HepG2 (cell line): ENCODE results near the gene NDRG2. TPM values are rescaled to one million over a fixed set of nuclear protein-coding genes. Genes with fewer than 3 reads are reported as not detected.

Experiments
- AGO2 ChIP-seq: fragments of 200-400 bp; formaldehyde crosslinking; optimal IDR thresholded peaks from 2 replicates; pipeline ENCODE3; 2017; ENCODE audit warnings: mild to moderate bottlenecking, low read depth, low read length, moderate library complexity
- DPF2 ChIP-seq: sonication (generic); formaldehyde crosslinking; IDR thresholded peaks from 2 replicates; pipeline ENCODE4 v1.4.0; 2020; ENCODE audit warnings: mild to moderate bottlenecking, low read depth, missing genetic modification reagents, borderline replicate concordance
- GABPA ChIP-seq, 2 experiments: IDR thresholded peaks; 2 replicates each; pipeline ENCODE4 v1.6.1; 2011 to 2016; ENCODE audit warnings: low read depth in 2 of 2, low read length in 1 of 2, missing biosample characterization in 1 of 2, missing genetic modification characterization in 1 of 2
- GATA4 ChIP-seq: sonication (generic); IDR thresholded peaks from 2 replicates; pipeline ENCODE4 v1.6.1; 2016; ENCODE audit warnings: antibody characterized with exemption, low read depth, borderline replicate concordance
- GZF1 ChIP-seq: sonication (generic); formaldehyde crosslinking; IDR thresholded peaks from 2 replicates; pipeline ENCODE4 v1.5.1; 2020; ENCODE audit warnings: mild to moderate bottlenecking, missing genetic modification reagents
- HNF4A ChIP-seq: sonication (generic); formaldehyde crosslinking; IDR thresholded peaks from 2 replicates; pipeline ENCODE4 v1.4.0; 2020; ENCODE audit warnings: missing genetic modification reagents
- HNRNPLL ChIP-seq: fragments of 200-400 bp; formaldehyde crosslinking; IDR thresholded peaks from 2 replicates; pipeline ENCODE4 v1.6.1; 2017; ENCODE audit warnings: mild to moderate bottlenecking, low read depth, low read length; ENCODE audit not compliant: poor library complexity, severe bottlenecking
- ISL2 ChIP-seq: sonication (generic); formaldehyde crosslinking; IDR thresholded peaks from 2 replicates; pipeline ENCODE4 v1.5.0; 2020; ENCODE audit warnings: missing genetic modification reagents
- MEIS2 ChIP-seq: sonication (generic); formaldehyde crosslinking; IDR thresholded peaks from 2 replicates; pipeline ENCODE4 v1.9.0; 2021; ENCODE audit warnings: mild to moderate bottlenecking, missing genetic modification reagents
- PCBP1 ChIP-seq: fragments of 200-400 bp; formaldehyde crosslinking; IDR thresholded peaks from 2 replicates; pipeline ENCODE4 v1.6.1; 2017; ENCODE audit warnings: mild to moderate bottlenecking, low read depth, low read length, borderline replicate concordance
- SP140L ChIP-seq: sonication (generic); formaldehyde crosslinking; IDR thresholded peaks from 2 replicates; pipeline ENCODE4 v1.4.0; 2020; ENCODE audit warnings: missing genetic modification reagents, borderline replicate concordance
- YEATS2 ChIP-seq: sonication (generic); formaldehyde crosslinking; IDR thresholded peaks from 2 replicates; pipeline ENCODE4 v1.4.0; 2020; ENCODE audit warnings: missing genetic modification reagents, borderline replicate concordance
- ZBTB39 ChIP-seq: sonication (generic); formaldehyde crosslinking; IDR thresholded peaks from 2 replicates; pipeline ENCODE4 v1.5.0; 2020; ENCODE audit warnings: missing genetic modification reagents
- ZNF263 ChIP-seq: sonication (generic); formaldehyde crosslinking; IDR thresholded peaks from 2 replicates; pipeline ENCODE4 v1.4.0; 2020; ENCODE audit warnings: missing genetic modification reagents
- ZNF383 ChIP-seq: sonication (generic); formaldehyde crosslinking; IDR thresholded peaks from 2 replicates; pipeline ENCODE4 v1.4.0; 2020; ENCODE audit warnings: missing genetic modification reagents, mild to moderate bottlenecking, borderline replicate concordance
- ZNF674 ChIP-seq: sonication (generic); formaldehyde crosslinking; IDR thresholded peaks from 2 replicates; pipeline ENCODE4 v1.5.0; 2020; ENCODE audit warnings: low read depth, mild to moderate bottlenecking, missing genetic modification reagents
- ZNF775 ChIP-seq: sonication (generic); formaldehyde crosslinking; IDR thresholded peaks from 2 replicates; pipeline ENCODE4 v1.4.0; 2020; ENCODE audit warnings: missing genetic modification reagents, mild to moderate bottlenecking, moderate library complexity, borderline replicate concordance
- polyA plus RNA-seq, 8 experiments: library from polyadenylated mRNA; depleted of rRNA in 3 of 8; stranded (reverse) in 7 of 8; unstranded in 1 of 8; fragments of >200 nt; fragmentation: Illumina TruSeq in 4 of 8; extraction: Trizol in 4 of 8; gene quantifications; 2 replicates each; pipeline versions ENCODE4 v1.2.1 to v1.2.3, GENCODE V29; 2011 to 2016; ENCODE audit warnings: low read depth in 4 of 8, missing spikeins in 1 of 8, mixed read lengths in 1 of 8; ENCODE audit not compliant: insufficient read depth in 1 of 8
- total RNA-seq, 5 experiments: library from RNA; depleted of rRNA; stranded (reverse); fragments of >200 nt; fragmentation: Illumina TruSeq; extraction: Trizol; gene quantifications; 2 replicates each; pipeline ENCODE4 v1.2.3, GENCODE V29; 2016; ENCODE audit warnings: low read depth in 1 of 5
- TF ChIP-seq, protein P1 (sequence below): IDR thresholded peaks from 2 replicates; pipeline ENCODE4 v1.6.1; 2016; ENCODE audit warnings: missing biosample characterization, missing genetic modification reagents, low read depth
- TF ChIP-seq, protein P2 (sequence below): sonication (generic); formaldehyde crosslinking; IDR thresholded peaks from 2 replicates; pipeline ENCODE4 v1.4.0; 2020; ENCODE audit warnings: low read depth, mild to moderate bottlenecking, missing genetic modification reagents

Gene NDRG2
- total and polyA plus RNA-seq, 2 of the 13 experiments (the other 11 are each of a cell fraction or from before 2014, with no cell fraction given) = 27.2 to 189 TPM

DNA sequence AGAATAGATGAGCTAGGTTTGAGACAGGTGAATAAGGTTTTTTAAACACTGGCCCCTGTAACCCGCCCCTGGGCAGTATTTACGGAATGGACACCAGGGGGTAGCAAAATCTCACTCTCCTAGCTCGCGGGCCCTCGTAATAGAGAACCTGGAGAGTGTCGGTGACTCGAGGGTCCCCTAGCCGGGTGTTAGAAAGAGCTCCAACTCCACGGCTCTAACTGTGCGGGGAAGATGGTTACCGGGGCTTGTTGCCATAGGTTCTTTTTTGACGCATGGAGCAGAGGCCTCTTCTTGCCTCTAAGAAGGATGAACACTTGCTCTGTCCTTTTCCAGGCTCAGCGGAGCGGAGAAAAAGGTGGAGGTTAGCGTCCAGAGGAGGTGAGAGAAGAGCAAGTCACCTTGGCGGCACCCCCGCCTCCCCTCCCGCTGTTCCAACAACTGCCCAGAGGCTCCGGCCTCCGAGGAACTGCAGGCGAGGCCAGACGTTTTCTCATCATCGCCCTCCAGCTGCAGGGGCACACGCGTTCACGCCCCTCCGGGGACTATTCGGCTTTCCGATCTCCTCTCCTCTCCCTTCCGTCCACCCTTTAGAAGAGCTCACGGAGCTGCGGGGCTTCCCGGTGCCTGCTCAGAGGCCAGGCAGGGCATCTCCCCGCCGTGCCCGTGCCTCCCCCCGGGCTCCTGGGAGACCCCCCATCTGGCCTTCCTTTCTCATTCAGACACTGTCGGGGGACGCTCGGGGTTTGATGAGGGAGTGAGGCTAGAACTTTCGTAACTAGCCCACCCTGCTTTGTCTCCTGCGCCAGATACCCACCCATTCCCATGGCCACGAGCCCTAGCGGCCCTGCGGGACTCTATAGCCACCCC is 43.9 kb upstream of the NDRG2 start (continued):
- TF ChIP-seq DPF2 (no peak), AGO2 (peak; percentile 24), ZNF674 (no peak), GATA4 (no peak), MEIS2 (CRISPR knock-in tag) (no peak), ZNF263 (CRISPR knock-in tag) (no peak; the same call in 1 of the 2 replicates), GABPA (IDR thresholded peaks at IDR 0.05; ENCODE audit: low read depth, low read length) (no peak), GABPA (CRISPR knock-in tag; IDR thresholded peaks at IDR 0.05; ENCODE audit: low read depth) (0 out of 2 replicates have a peak, but pooled peaks have one; percentile 22), GZF1 (CRISPR knock-in tag) (no peak), SP140L (no peak), PCBP1 (no peak; the same call in 1 of the 2 replicates), HNF4A (no peak), ZNF383 (no peak), HNRNPLL (no peak), ZNF775 (CRISPR knock-in tag) (no peak), YEATS2 (no peak; the same call in 1 of the 2 replicates), ZBTB39 (no peak), ISL2 (CRISPR knock-in tag) (no peak)
- TF ChIP-seq, protein P1, sequence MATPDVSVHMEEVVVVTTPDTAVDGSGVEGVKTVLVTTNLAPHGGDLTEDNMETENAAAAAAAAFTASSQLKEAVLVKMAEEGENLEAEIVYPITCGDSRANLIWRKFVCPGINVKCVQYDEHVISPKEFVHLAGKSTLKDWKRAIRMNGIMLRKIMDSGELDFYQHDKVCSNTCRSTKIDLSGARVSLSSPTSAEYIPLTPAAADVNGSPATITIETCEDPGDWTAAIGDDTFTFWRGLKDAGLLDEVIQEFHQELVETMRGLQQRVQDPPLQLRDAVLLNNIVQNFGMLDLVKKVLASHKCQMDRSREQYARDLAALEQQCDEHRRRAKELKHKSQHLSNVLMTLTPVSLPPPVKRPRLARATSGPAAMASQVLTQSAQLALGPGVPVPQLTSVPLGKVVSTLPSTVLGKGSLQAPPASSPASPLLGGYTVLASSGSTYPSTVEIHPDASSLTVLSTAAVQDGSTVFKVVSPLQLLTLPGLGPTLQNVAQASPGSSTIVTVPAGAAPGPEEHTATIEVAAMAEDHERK (CRISPR knock-in tag) = no peak
- TF ChIP-seq, protein P2, sequence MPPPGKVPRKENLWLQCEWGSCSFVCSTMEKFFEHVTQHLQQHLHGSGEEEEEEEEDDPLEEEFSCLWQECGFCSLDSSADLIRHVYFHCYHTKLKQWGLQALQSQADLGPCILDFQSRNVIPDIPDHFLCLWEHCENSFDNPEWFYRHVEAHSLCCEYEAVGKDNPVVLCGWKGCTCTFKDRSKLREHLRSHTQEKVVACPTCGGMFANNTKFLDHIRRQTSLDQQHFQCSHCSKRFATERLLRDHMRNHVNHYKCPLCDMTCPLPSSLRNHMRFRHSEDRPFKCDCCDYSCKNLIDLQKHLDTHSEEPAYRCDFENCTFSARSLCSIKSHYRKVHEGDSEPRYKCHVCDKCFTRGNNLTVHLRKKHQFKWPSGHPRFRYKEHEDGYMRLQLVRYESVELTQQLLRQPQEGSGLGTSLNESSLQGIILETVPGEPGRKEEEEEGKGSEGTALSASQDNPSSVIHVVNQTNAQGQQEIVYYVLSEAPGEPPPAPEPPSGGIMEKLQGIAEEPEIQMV = no peak
